Measurements from ENCODE around the gene OTUD7B.

GRCh38 chr1:149927563-149928400 lies 82.7 kb downstream of the OTUD7B start, which contains the start of gene SF3B4:
- TF ChIP-seq POLR2A (IDR thresholded peaks at IDR 0.05) (peak; percentile 89), CTCF (IDR thresholded peaks at IDR 0.05) (no peak)

All from testis (tissue), 2 donors.